Measurements from ENCODE around the gene MDFIC. TPM values are rescaled to one million over a fixed set of nuclear protein-coding genes. Genes with fewer than 3 reads are reported as not detected.

The MDFIC gene
- total and polyA plus RNA-seq, 2 experiments from 2014 or later: 3.0 to 5.2 TPM

DNA sequence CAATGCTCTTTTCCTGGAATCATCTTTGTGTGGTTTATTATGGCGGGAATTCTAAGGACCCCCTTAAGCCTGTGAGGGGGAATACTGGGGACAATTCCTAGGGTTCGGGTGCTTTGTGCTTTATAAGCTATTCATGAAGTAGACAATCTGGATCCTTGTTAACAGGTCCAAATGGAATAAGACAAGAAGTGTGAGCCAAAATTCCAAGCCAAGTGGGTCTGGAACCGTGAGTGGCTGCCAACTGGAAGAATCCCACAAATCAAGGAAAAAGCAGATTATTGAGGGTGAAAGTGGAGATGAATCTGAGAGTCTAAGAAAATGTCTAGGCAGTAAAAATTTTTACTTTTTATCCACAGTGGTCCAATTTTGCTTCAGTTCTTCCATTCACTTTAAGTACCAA, 136.8 kb downstream of the MDFIC start:
- Histone ChIP-seq H3F3A (replicated peaks; ENCODE audit: low read depth) (no peaks in the 10 kb centered on the region), H3K9me2 (ENCODE audit: insufficient read depth) (no peaks in the 10 kb centered on the region), H3K27me3 (ENCODE audit: insufficient read depth) (no peaks in the 10 kb centered on the region), H3K4me2 (no peak overlapping the region), H4K20me1 (replicated peaks; ENCODE audit: insufficient read depth) (no peaks in the 10 kb centered on the region), H3K4me1 (ENCODE audit: insufficient read depth) (no peaks in the 10 kb centered on the region), H3K27ac (ENCODE audit: low read depth) (no peak overlapping the region), H2AFZ (no peak overlapping the region), H3K79me2 (replicated peaks; ENCODE audit: insufficient read depth) (no peaks in the 10 kb centered on the region), H3K36me3 (ENCODE audit: insufficient read depth) (no peaks in the 10 kb centered on the region), H3K4me3 (no peak overlapping the region)
- no peaks in the 10 kb centered on the region for H3K9me3 Mint-ChIP-seq
- DNase-seq (ENCODE audit: low spot score) (no peak), ATAC-seq (no peak)
- H3K27me3 Mint-ChIP-seq (ENCODE audit: insufficient read depth, low read depth, poor library complexity): no peaks in the 10 kb centered on the region
- peaks cover 2% of the 10 kb centered on the region; the same call in 2 of the 3 replicates for H3K4me1 Mint-ChIP-seq
- no peaks in the 10 kb centered on the region for H3K36me3 Mint-ChIP-seq (ENCODE audit: low read depth)
- H3K4me3 Mint-ChIP-seq: no peak overlapping the region
- TF ChIP-seq, protein P1, sequence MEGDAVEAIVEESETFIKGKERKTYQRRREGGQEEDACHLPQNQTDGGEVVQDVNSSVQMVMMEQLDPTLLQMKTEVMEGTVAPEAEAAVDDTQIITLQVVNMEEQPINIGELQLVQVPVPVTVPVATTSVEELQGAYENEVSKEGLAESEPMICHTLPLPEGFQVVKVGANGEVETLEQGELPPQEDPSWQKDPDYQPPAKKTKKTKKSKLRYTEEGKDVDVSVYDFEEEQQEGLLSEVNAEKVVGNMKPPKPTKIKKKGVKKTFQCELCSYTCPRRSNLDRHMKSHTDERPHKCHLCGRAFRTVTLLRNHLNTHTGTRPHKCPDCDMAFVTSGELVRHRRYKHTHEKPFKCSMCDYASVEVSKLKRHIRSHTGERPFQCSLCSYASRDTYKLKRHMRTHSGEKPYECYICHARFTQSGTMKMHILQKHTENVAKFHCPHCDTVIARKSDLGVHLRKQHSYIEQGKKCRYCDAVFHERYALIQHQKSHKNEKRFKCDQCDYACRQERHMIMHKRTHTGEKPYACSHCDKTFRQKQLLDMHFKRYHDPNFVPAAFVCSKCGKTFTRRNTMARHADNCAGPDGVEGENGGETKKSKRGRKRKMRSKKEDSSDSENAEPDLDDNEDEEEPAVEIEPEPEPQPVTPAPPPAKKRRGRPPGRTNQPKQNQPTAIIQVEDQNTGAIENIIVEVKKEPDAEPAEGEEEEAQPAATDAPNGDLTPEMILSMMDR (conservative IDR thresholded peaks at IDR 0.05; ENCODE audit: low read depth in 2 of 2): no peak
- TF ChIP-seq, protein P2, sequence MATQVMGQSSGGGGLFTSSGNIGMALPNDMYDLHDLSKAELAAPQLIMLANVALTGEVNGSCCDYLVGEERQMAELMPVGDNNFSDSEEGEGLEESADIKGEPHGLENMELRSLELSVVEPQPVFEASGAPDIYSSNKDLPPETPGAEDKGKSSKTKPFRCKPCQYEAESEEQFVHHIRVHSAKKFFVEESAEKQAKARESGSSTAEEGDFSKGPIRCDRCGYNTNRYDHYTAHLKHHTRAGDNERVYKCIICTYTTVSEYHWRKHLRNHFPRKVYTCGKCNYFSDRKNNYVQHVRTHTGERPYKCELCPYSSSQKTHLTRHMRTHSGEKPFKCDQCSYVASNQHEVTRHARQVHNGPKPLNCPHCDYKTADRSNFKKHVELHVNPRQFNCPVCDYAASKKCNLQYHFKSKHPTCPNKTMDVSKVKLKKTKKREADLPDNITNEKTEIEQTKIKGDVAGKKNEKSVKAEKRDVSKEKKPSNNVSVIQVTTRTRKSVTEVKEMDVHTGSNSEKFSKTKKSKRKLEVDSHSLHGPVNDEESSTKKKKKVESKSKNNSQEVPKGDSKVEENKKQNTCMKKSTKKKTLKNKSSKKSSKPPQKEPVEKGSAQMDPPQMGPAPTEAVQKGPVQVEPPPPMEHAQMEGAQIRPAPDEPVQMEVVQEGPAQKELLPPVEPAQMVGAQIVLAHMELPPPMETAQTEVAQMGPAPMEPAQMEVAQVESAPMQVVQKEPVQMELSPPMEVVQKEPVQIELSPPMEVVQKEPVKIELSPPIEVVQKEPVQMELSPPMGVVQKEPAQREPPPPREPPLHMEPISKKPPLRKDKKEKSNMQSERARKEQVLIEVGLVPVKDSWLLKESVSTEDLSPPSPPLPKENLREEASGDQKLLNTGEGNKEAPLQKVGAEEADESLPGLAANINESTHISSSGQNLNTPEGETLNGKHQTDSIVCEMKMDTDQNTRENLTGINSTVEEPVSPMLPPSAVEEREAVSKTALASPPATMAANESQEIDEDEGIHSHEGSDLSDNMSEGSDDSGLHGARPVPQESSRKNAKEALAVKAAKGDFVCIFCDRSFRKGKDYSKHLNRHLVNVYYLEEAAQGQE (IDR thresholded peaks at IDR 0.05; ENCODE audit: unreplicated experiment): no peak
- no peak for TF ChIP-seq CREB1 (CRISPR knock-in tag; IDR thresholded peaks at IDR 0.05; ENCODE audit: low read depth)
- TF ChIP-seq NANOG (IDR thresholded peaks at IDR 0.05; ENCODE audit: borderline replicate concordance): no peak
- TF ChIP-seq ZNF114 (CRISPR knock-in tag; IDR thresholded peaks at IDR 0.05): no peak
- TF ChIP-seq EZH2phosphoT487 (IDR thresholded peaks at IDR 0.05; ENCODE audit: unreplicated experiment): no peak
- TF ChIP-seq EZH2 (IDR thresholded peaks at IDR 0.05; ENCODE audit: low read depth, unreplicated experiment): no peak
- no peak for TF ChIP-seq JUNB (IDR thresholded peaks at IDR 0.05; ENCODE audit: unreplicated experiment)
- TF ChIP-seq POLR2AphosphoS5 (IDR thresholded peaks at IDR 0.05; ENCODE audit: low read depth): no peak
- no peak for TF ChIP-seq ZNF331 (CRISPR knock-in tag; IDR thresholded peaks at IDR 0.05; ENCODE audit: low read depth)
- TF ChIP-seq STAT1 (IDR thresholded peaks at IDR 0.05; ENCODE audit: unreplicated experiment): no peak
- TF ChIP-seq, protein P3, sequence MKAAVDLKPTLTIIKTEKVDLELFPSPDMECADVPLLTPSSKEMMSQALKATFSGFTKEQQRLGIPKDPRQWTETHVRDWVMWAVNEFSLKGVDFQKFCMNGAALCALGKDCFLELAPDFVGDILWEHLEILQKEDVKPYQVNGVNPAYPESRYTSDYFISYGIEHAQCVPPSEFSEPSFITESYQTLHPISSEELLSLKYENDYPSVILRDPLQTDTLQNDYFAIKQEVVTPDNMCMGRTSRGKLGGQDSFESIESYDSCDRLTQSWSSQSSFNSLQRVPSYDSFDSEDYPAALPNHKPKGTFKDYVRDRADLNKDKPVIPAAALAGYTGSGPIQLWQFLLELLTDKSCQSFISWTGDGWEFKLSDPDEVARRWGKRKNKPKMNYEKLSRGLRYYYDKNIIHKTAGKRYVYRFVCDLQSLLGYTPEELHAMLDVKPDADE (IDR thresholded peaks at IDR 0.05): no peak
- TF ChIP-seq, protein P4, sequence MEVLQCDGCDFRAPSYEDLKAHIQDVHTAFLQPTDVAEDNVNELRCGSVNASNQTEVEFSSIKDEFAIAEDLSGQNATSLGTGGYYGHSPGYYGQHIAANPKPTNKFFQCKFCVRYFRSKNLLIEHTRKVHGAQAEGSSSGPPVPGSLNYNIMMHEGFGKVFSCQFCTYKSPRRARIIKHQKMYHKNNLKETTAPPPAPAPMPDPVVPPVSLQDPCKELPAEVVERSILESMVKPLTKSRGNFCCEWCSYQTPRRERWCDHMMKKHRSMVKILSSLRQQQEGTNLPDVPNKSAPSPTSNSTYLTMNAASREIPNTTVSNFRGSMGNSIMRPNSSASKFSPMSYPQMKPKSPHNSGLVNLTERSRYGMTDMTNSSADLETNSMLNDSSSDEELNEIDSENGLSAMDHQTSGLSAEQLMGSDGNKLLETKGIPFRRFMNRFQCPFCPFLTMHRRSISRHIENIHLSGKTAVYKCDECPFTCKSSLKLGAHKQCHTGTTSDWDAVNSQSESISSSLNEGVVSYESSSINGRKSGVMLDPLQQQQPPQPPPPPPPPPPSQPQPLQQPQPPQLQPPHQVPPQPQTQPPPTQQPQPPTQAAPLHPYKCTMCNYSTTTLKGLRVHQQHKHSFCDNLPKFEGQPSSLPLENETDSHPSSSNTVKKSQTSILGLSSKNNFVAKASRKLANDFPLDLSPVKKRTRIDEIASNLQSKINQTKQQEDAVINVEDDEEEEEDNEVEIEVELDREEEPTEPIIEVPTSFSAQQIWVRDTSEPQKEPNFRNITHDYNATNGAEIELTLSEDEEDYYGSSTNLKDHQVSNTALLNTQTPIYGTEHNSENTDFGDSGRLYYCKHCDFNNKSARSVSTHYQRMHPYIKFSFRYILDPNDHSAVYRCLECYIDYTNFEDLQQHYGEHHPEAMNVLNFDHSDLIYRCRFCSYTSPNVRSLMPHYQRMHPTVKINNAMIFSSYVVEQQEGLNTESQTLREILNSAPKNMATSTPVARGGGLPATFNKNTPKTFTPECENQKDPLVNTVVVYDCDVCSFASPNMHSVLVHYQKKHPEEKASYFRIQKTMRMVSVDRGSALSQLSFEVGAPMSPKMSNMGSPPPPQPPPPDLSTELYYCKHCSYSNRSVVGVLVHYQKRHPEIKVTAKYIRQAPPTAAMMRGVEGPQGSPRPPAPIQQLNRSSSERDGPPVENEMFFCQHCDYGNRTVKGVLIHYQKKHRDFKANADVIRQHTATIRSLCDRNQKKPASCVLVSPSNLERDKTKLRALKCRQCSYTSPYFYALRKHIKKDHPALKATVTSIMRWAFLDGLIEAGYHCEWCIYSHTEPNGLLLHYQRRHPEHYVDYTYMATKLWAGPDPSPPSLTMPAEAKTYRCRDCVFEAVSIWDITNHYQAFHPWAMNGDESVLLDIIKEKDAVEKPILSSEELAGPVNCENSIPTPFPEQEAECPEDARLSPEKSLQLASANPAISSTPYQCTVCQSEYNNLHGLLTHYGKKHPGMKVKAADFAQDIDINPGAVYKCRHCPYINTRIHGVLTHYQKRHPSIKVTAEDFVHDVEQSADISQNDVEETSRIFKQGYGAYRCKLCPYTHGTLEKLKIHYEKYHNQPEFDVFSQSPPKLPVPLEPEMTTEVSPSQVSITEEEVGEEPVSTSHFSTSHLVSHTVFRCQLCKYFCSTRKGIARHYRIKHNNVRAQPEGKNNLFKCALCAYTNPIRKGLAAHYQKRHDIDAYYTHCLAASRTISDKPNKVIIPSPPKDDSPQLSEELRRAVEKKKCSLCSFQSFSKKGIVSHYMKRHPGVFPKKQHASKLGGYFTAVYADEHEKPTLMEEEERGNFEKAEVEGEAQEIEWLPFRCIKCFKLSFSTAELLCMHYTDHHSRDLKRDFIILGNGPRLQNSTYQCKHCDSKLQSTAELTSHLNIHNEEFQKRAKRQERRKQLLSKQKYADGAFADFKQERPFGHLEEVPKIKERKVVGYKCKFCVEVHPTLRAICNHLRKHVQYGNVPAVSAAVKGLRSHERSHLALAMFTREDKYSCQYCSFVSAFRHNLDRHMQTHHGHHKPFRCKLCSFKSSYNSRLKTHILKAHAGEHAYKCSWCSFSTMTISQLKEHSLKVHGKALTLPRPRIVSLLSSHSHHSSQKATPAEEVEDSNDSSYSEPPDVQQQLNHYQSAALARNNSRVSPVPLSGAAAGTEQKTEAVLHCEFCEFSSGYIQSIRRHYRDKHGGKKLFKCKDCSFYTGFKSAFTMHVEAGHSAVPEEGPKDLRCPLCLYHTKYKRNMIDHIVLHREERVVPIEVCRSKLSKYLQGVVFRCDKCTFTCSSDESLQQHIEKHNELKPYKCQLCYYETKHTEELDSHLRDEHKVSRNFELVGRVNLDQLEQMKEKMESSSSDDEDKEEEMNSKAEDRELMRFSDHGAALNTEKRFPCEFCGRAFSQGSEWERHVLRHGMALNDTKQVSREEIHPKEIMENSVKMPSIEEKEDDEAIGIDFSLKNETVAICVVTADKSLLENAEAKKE (CRISPR knock-in tag; IDR thresholded peaks at IDR 0.05): no peak
- H3K27ac Mint-ChIP-seq: no peak overlapping the region
